H1 (cell line): ENCODE measurements around the gene THOC6. TPM values are rescaled to one million over a fixed set of nuclear protein-coding genes. Genes with fewer than 3 reads are reported as not detected.

Experiments used
- ATF2 ChIP-seq: IDR thresholded peaks from 2 replicates; pipeline ENCODE4 v1.6.1; 2012; ENCODE audit warnings: low read length, inconsistent platforms
- CEBPB ChIP-seq: IDR thresholded peaks from 2 replicates; pipeline ENCODE4 v1.6.1; 2012; ENCODE audit warnings: low read depth, low read length
- CTBP2 ChIP-seq: IDR thresholded peaks from 2 replicates; pipeline ENCODE4 v1.7.0; 2011; ENCODE audit warnings: borderline replicate concordance, mild to moderate bottlenecking, moderate library complexity, mixed read lengths, low read length; ENCODE audit not compliant: insufficient read depth, insufficient read length
- CTCF ChIP-seq, 3 experiments: IDR thresholded peaks; 1 replicate in 2 of 3; 2 replicates in 1 of 3; pipeline versions ENCODE4 v1.5.1 to v1.6.1; 2011; ENCODE audit warnings: low read length in 3 of 3, mild to moderate bottlenecking in 3 of 3, inconsistent platforms in 2 of 3, low read depth in 1 of 3, moderate library complexity in 1 of 3; ENCODE audit not compliant: insufficient read depth in 1 of 3; ENCODE audit errors: control extremely low read depth in 1 of 3
- GABPA ChIP-seq: IDR thresholded peaks from 2 replicates; pipeline ENCODE4 v1.6.1; 2011; ENCODE audit warnings: mild to moderate bottlenecking, low read length, moderate library complexity, borderline replicate concordance; ENCODE audit not compliant: insufficient read depth
- GTF2F1 ChIP-seq: IDR thresholded peaks from 2 replicates; pipeline ENCODE4 v1.6.1; 2012; ENCODE audit warnings: low read depth, low read length, improper control_type of control experiment, borderline replicate concordance
- KDM4A ChIP-seq: IDR thresholded peaks from one replicate; pipeline ENCODE4 v1.7.1; 2012; ENCODE audit warnings: low read depth, mild to moderate bottlenecking, moderate library complexity, low read length, inconsistent platforms; ENCODE audit not compliant: severe bottlenecking
- PHF8 ChIP-seq: fragments of 200-600 bp; sonication (generic); conservative IDR thresholded peaks from 2 replicates; pipeline ENCODE4 v1.7.1; 2012; ENCODE audit warnings: low read depth, mild to moderate bottlenecking, inconsistent platforms, low read length, moderate library complexity
- RAD21 ChIP-seq, 2 experiments: IDR thresholded peaks in 1 of 2; conservative IDR thresholded peaks in 1 of 2; 2 replicates each; pipeline ENCODE4 v1.6.1; 2011; ENCODE audit warnings: low read depth in 2 of 2, low read length in 2 of 2, improper control_type of control experiment in 1 of 2, inconsistent platforms in 1 of 2, mild to moderate bottlenecking in 1 of 2, moderate library complexity in 1 of 2
- RBBP5 ChIP-seq: IDR thresholded peaks from 2 replicates; pipeline ENCODE4 v1.7.1; 2012; ENCODE audit warnings: low read depth, mild to moderate bottlenecking, inconsistent platforms, low read length, moderate library complexity, borderline replicate concordance
- RNF2 ChIP-seq: fragments of 200-900, 300-1000 bp; sonication (generic); IDR thresholded peaks from 2 replicates; pipeline ENCODE4 v1.7.1; 2016; ENCODE audit warnings: borderline replicate concordance, low read depth, mild to moderate bottlenecking, antibody characterized with exemption, low read length; ENCODE audit not compliant: poor library complexity, severe bottlenecking; ENCODE audit errors: missing control alignments
- SIN3A ChIP-seq, 2 experiments: IDR thresholded peaks in 1 of 2; conservative IDR thresholded peaks in 1 of 2; 2 replicates each; pipeline ENCODE4 v1.6.1; 2011 to 2012; ENCODE audit warnings: low read length in 2 of 2, improper control_type of control experiment in 1 of 2, low read depth in 1 of 2, mild to moderate bottlenecking in 1 of 2
- TAF1 ChIP-seq: IDR thresholded peaks from 2 replicates; pipeline ENCODE4 v1.6.1; 2011; ENCODE audit warnings: mild to moderate bottlenecking, low read depth, low read length
- polyA plus RNA-seq, 7 experiments: library from polyadenylated mRNA; depleted of rRNA in 3 of 7; stranded (reverse) in 5 of 7; unstranded in 2 of 7; fragments of >200 nt in 5 of 7; fragments of 200-250 nt in 2 of 7; gene quantifications; 1 replicate in 5 of 7; 2 replicates in 1 of 7; 4 replicates in 1 of 7; pipeline versions ENCODE4 v1.2.1 to v1.2.3, GENCODE V29; 2011 to 2013; ENCODE audit warnings: missing spikeins in 2 of 7, mixed read lengths in 2 of 7
- total RNA-seq: library from RNA; stranded (reverse); fragmentation: NEBNext Ultra II Directional; extraction: Animal tissue kit (Norgen Biotek cat#: 25700); gene quantifications from 2 replicates; pipeline ENCODE4 v1.2.1, GENCODE V29; 2021
- TF ChIP-seq, protein P1 (sequence below): IDR thresholded peaks from 2 replicates; pipeline ENCODE4 v1.6.1; 2012; ENCODE audit warnings: inconsistent platforms
- TF ChIP-seq, protein P2 (sequence below): IDR thresholded peaks from 2 replicates; pipeline ENCODE4 v1.6.1; 2012; ENCODE audit warnings: inconsistent platforms

THOC6 gene
- total and polyA plus RNA-seq, 2 of the 8 experiments (the other 6 are each of a cell fraction or from before 2014, with no cell fraction given), result 78.5 to 111 TPM

- 0 out of 2 replicates have a peak, but pooled peaks have one; percentile 11 for TF ChIP-seq TAF1
- TF ChIP-seq GTF2F1, result no peak
- TF ChIP-seq, protein P1, sequence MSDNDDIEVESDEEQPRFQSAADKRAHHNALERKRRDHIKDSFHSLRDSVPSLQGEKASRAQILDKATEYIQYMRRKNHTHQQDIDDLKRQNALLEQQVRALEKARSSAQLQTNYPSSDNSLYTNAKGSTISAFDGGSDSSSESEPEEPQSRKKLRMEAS, result 0 out of 2 replicates have a peak, but pooled peaks have one; percentile 24
- TF ChIP-seq RAD21 (IDR thresholded peaks at IDR 0.05 in 1 of 2, conservative IDR thresholded peaks at IDR 0.05 in 1 of 2; ENCODE audit: low read depth in 2 of 2, low read length in 2 of 2), result peak; percentile 11 to 14; a peak in 1 of 4 replicates
- no peak; a peak in 1 of 4 replicates for TF ChIP-seq SIN3A (conservative IDR thresholded peaks at IDR 0.05 in 1 of 2, IDR thresholded peaks at IDR 0.05 in 1 of 2; ENCODE audit: low read depth in 1 of 2, low read length in 2 of 2)
- no peak for TF ChIP-seq RBBP5
- 0 out of 2 replicates have a peak, but pooled peaks have one; percentile 6 for TF ChIP-seq GABPA
- TF ChIP-seq CTCF (IDR thresholded peaks at IDR 0.05; ENCODE audit: control extremely low read depth in 1 of 3, insufficient read depth in 1 of 3, low read depth in 1 of 3, low read length in 3 of 3), result peak; percentile 5 to 65 (median 47)
- TF ChIP-seq, protein P2, sequence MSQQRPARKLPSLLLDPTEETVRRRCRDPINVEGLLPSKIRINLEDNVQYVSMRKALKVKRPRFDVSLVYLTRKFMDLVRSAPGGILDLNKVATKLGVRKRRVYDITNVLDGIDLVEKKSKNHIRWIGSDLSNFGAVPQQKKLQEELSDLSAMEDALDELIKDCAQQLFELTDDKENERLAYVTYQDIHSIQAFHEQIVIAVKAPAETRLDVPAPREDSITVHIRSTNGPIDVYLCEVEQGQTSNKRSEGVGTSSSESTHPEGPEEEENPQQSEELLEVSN, result no peak
- no peak for TF ChIP-seq ATF2
- peak; percentile 43 for TF ChIP-seq KDM4A
- no peak for TF ChIP-seq CTBP2
- no peak for TF ChIP-seq CEBPB
- no peak for TF ChIP-seq PHF8
- no peak for TF ChIP-seq RNF2
These were observed 34.5 kb downstream of the THOC6 start (continued) for GRCh38 chr16:3058139-3059030.
